ENCODE data around the gene DIP2C.

- TF ChIP-seq POLR2AphosphoS5 (IDR thresholded peaks at IDR 0.05) (no peak), CTCF (IDR thresholded peaks at IDR 0.05) (no peak), POLR2A (IDR thresholded peaks at IDR 0.05) (no peak)
These were observed 190.6 kb downstream of the DIP2C start for GRCh38 chr10:498760-499435.

Data from transverse colon (tissue), 4 donors.